H1 (cell line): ENCODE results near the gene PHTF2. TPM values are rescaled to one million over a fixed set of nuclear protein-coding genes. Genes with fewer than 3 reads are reported as not detected.

Experiments used
- ASH2L ChIP-seq: fragments of 200-600, 300-600 bp; sonication (generic); IDR thresholded peaks from one replicate; pipeline ENCODE4 v1.7.1; 2017; ENCODE audit warnings: low read length
- HDAC6 ChIP-seq: IDR thresholded peaks from one replicate; pipeline ENCODE4 v1.7.1; 2012; ENCODE audit warnings: low read depth, mild to moderate bottlenecking, inconsistent platforms, low read length, moderate library complexity
- RBBP5 ChIP-seq: IDR thresholded peaks from 2 replicates; pipeline ENCODE4 v1.7.1; 2012; ENCODE audit warnings: low read depth, mild to moderate bottlenecking, inconsistent platforms, low read length, moderate library complexity, borderline replicate concordance
- SP2 ChIP-seq: IDR thresholded peaks from 2 replicates; pipeline ENCODE4 v1.6.1; 2012; ENCODE audit warnings: mild to moderate bottlenecking, low read length, inconsistent platforms
- polyA plus RNA-seq, 7 experiments: library from polyadenylated mRNA; depleted of rRNA in 3 of 7; stranded (reverse) in 5 of 7; unstranded in 2 of 7; fragments of >200 nt in 5 of 7; fragments of 200-250 nt in 2 of 7; gene quantifications; 1 replicate in 5 of 7; 2 replicates in 1 of 7; 4 replicates in 1 of 7; pipeline versions ENCODE4 v1.2.1 to v1.2.3, GENCODE V29; 2011 to 2013; ENCODE audit warnings: missing spikeins in 2 of 7, mixed read lengths in 2 of 7
- total RNA-seq: library from RNA; stranded (reverse); fragmentation: NEBNext Ultra II Directional; extraction: Animal tissue kit (Norgen Biotek cat#: 25700); gene quantifications from 2 replicates; pipeline ENCODE4 v1.2.1, GENCODE V29; 2021
- TF ChIP-seq, protein P1 (sequence below): fragments of 300-600 bp; sonication (generic); IDR thresholded peaks from 2 replicates; pipeline ENCODE4 v1.7.1; 2012; ENCODE audit warnings: low read length, moderate library complexity, mild to moderate bottlenecking, inconsistent platforms; ENCODE audit not compliant: insufficient replicate concordance

PHTF2 gene
- total and polyA plus RNA-seq, 2 of the 8 experiments (the other 6 are each of a cell fraction or from before 2014, with no cell fraction given): 9.0 to 25.4 TPM

DNA sequence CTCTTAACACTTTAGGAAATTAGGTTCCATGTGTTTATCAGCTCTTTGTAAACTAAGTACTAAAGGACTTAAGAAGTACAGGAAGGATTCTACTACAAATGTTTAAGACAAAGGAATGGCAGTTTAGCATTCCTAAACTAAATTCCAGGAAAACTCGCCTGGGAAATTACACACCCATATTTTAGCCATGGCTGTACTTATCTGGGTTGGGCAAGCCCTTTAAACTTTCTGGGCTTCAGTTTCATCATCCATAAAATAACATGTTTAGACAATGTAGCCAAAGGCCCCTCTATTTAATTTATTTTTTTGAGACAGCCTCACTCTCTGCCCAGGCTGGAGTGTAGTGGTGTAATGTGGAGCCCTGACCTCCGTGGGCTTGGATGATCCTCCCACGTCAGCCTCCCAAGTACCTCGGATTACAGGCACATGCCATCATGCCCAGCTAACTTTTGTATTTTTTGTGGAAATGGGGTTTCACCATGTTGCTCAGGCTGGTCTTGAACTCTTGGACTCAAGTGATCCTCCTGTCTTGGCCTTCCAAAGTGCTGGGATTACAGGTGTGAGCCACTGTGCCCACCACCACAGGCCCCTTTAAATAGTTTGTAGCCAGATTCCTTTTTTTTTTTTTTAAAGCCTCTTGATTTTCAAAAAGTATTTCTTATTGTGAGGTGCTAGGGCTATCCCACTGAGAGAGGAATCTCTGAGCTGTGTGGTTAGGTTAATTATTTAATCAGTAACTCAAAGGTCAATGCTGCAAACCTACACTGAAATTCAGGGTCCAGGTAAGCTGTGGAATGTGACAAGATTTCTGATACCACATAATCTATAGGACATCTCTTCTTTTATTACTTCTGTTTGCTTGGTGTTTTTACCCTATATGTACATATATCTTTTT, 32.4 kb upstream of the PHTF2 start (continued):
- TF ChIP-seq, protein P1, sequence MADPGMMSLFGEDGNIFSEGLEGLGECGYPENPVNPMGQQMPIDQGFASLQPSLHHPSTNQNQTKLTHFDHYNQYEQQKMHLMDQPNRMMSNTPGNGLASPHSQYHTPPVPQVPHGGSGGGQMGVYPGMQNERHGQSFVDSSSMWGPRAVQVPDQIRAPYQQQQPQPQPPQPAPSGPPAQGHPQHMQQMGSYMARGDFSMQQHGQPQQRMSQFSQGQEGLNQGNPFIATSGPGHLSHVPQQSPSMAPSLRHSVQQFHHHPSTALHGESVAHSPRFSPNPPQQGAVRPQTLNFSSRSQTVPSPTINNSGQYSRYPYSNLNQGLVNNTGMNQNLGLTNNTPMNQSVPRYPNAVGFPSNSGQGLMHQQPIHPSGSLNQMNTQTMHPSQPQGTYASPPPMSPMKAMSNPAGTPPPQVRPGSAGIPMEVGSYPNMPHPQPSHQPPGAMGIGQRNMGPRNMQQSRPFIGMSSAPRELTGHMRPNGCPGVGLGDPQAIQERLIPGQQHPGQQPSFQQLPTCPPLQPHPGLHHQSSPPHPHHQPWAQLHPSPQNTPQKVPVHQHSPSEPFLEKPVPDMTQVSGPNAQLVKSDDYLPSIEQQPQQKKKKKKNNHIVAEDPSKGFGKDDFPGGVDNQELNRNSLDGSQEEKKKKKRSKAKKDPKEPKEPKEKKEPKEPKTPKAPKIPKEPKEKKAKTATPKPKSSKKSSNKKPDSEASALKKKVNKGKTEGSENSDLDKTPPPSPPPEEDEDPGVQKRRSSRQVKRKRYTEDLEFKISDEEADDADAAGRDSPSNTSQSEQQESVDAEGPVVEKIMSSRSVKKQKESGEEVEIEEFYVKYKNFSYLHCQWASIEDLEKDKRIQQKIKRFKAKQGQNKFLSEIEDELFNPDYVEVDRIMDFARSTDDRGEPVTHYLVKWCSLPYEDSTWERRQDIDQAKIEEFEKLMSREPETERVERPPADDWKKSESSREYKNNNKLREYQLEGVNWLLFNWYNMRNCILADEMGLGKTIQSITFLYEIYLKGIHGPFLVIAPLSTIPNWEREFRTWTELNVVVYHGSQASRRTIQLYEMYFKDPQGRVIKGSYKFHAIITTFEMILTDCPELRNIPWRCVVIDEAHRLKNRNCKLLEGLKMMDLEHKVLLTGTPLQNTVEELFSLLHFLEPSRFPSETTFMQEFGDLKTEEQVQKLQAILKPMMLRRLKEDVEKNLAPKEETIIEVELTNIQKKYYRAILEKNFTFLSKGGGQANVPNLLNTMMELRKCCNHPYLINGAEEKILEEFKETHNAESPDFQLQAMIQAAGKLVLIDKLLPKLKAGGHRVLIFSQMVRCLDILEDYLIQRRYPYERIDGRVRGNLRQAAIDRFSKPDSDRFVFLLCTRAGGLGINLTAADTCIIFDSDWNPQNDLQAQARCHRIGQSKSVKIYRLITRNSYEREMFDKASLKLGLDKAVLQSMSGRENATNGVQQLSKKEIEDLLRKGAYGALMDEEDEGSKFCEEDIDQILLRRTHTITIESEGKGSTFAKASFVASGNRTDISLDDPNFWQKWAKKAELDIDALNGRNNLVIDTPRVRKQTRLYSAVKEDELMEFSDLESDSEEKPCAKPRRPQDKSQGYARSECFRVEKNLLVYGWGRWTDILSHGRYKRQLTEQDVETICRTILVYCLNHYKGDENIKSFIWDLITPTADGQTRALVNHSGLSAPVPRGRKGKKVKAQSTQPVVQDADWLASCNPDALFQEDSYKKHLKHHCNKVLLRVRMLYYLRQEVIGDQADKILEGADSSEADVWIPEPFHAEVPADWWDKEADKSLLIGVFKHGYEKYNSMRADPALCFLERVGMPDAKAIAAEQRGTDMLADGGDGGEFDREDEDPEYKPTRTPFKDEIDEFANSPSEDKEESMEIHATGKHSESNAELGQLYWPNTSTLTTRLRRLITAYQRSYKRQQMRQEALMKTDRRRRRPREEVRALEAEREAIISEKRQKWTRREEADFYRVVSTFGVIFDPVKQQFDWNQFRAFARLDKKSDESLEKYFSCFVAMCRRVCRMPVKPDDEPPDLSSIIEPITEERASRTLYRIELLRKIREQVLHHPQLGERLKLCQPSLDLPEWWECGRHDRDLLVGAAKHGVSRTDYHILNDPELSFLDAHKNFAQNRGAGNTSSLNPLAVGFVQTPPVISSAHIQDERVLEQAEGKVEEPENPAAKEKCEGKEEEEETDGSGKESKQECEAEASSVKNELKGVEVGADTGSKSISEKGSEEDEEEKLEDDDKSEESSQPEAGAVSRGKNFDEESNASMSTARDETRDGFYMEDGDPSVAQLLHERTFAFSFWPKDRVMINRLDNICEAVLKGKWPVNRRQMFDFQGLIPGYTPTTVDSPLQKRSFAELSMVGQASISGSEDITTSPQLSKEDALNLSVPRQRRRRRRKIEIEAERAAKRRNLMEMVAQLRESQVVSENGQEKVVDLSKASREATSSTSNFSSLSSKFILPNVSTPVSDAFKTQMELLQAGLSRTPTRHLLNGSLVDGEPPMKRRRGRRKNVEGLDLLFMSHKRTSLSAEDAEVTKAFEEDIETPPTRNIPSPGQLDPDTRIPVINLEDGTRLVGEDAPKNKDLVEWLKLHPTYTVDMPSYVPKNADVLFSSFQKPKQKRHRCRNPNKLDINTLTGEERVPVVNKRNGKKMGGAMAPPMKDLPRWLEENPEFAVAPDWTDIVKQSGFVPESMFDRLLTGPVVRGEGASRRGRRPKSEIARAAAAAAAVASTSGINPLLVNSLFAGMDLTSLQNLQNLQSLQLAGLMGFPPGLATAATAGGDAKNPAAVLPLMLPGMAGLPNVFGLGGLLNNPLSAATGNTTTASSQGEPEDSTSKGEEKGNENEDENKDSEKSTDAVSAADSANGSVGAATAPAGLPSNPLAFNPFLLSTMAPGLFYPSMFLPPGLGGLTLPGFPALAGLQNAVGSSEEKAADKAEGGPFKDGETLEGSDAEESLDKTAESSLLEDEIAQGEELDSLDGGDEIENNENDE: no peak
- no peak for TF ChIP-seq RBBP5
- no peak for TF ChIP-seq HDAC6
- TF ChIP-seq ASH2L: no peak
- TF ChIP-seq SP2: no peak
- TF ChIP-seq, all 59 proteins: peak for 0
